GM21367 (cell line): Measurements from ENCODE around the gene ARHGEF5.
"Not testable (repeated sequence)": the region's sequence is repeated elsewhere in the genome, so short reads cannot be mapped to it uniquely, and the experiment has no call there.

ENCODE experiments used
- ATAC-seq: cut with Tn5 transposase; IDR thresholded peaks from one replicate; pipeline ENCODE4 v1.9.1; 2021; ENCODE audit not compliant: unreplicated experiment

Gene ARHGEF5

DNA sequence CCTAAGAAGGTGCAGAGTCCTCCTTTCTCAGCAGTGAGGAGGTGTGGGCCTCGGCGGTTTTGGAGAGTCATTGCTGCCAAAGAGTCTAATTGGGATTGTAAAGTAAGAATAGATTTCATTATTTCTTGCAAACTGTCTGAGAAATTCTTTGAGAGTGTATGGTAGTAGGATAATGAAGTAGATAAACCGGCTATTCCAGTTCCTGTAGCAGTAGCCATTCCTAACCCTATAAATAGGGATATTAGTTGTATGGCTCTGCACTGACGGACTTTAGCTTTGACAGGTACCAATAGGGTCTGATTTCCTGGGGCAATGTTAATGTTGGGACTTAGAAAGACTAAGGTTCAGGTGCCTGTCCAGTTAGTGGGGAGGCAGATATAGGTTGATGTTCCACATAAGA, 63.7 kb downstream of the ARHGEF5 start:
- not testable (repeated sequence) for ATAC-seq

DNA sequence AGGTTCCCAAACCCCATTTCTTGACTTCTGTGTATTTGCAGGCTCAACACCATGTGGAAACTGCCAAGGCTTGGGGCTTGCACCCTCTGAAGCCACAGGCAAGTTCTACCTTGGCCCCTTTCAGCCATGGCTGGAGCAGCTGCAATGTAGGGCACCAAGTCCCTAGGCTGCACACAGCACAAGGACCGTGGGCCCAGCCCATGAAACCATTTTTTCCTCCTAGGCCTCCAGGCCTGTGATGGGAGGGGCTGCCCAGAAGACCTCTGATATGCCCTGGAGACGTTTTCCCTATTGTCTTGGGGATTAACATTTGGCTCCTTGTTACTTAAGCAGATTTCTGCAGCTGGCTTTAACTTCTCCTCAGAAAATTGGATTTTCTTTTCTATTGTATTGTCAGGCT, 72.3 kb downstream of the ARHGEF5 start:
- not testable (repeated sequence) for ATAC-seq

DNA sequence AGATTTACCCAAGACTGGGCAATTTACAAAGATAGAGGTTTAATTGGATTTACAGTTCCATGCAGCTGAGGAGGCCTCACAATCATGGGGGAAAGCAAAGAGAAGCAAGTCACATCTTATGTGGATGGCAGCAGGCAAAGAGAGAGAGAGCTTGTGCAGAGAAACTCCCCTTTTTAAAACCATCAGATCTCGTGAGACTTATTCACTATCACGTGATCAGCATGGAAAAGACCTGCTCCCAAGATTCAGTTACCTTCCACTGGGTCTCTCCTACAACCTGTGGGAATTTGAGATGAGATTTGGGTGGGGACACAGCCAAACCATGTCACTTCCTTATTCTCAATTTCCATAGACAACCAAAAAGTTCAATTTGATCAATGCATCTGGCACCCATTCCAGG, 73.2 kb downstream of the ARHGEF5 start:
- no peak for ATAC-seq
